ENCODE measurements around the gene PSENEN. TPM values are rescaled to one million over a fixed set of nuclear protein-coding genes. Genes with fewer than 3 reads are reported as not detected.

The PSENEN gene
- total and polyA plus RNA-seq, 9 of the 15 experiments (the other 6 are each of a cell fraction or from before 2014, with no cell fraction given): 34.5 to 299 (median 61.1) TPM

DNA sequence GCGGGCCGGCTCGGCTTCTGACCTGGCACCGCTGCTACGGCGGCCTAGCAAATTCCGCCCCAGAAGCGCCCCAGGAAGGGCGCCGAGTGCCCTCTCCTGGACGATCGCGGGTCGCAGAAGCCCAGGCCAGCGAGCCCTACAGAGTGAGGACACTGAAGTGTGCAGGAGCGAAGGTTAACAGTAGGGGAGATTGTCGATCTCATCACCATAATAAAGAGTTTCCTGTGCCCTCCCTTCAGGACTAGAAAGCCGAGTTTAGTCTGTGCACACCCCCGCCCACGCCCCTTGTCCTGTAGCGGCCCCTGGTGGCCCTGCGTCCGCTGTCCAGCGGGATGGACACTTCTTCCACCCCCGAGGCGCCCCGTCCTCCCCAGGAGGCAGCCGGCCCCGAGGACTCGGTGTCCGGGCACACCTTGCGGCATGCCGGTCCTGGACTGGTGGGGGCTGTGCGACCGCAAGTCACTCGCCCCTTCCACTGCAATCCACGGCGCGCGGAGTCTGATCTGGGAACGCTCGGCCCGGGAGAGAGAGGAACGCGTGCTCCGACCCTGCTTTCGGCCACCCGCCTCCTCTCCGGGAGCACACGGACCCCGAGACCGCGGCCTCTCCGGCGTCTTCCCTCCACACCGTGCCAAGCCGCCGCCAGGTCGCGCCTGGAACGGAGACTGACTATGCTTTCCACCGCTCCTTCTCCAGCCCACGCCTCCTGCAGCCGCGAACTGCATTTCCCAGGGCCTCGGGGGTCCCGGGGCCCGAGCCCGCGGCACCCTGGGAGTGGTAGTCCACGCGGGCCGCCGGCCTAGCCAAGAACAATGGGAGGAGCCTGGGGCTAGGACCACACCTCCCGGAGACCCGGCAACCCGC is 28.4 kb upstream of the PSENEN start (continued):
- TF ChIP-seq MGA (IDR thresholded peaks at IDR 0.05): peak; percentile 72; the same call in 1 of the 2 replicates
- no peak for TF ChIP-seq CHAMP1 (IDR thresholded peaks at IDR 0.05)
- no peak for TF ChIP-seq ZNF324 (CRISPR knock-in tag; IDR thresholded peaks at IDR 0.05)
- no peak for TF ChIP-seq ID3 (CRISPR knock-in tag; IDR thresholded peaks at IDR 0.05)
- peak; percentile 25; the same call in 1 of the 2 replicates for TF ChIP-seq ID3 (tag; IDR thresholded peaks at IDR 0.05)
- no peak for TF ChIP-seq PHTF2 (CRISPR knock-in tag; IDR thresholded peaks at IDR 0.05)
- no peak for TF ChIP-seq ZFP1 (CRISPR knock-in tag; IDR thresholded peaks at IDR 0.05)
- 0 out of 2 replicates have a peak, but pooled peaks have one; percentile 25 for TF ChIP-seq NBN (IDR thresholded peaks at IDR 0.05; ENCODE audit: low read depth)
- TF ChIP-seq ARNT (IDR thresholded peaks at IDR 0.05): 0 out of 4 replicates have a peak, but pooled peaks of 1 of the 2 experiments have one; percentile 37
- no peak for TF ChIP-seq ZFPM2 (CRISPR knock-in tag; IDR thresholded peaks at IDR 0.05)
- no peak for TF ChIP-seq ZBED1 (IDR thresholded peaks at IDR 0.05)
- TF ChIP-seq, protein P1, sequence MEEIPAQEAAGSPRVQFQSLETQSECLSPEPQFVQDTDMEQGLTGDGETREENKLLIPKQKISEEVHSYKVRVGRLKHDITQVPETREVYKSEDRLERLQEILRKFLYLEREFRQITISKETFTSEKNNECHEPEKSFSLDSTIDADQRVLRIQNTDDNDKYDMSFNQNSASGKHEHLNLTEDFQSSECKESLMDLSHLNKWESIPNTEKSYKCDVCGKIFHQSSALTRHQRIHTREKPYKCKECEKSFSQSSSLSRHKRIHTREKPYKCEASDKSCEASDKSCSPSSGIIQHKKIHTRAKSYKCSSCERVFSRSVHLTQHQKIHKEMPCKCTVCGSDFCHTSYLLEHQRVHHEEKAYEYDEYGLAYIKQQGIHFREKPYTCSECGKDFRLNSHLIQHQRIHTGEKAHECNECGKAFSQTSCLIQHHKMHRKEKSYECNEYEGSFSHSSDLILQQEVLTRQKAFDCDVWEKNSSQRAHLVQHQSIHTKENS (CRISPR knock-in tag; IDR thresholded peaks at IDR 0.05): no peak
